ENCODE data around the gene FAM171A1. TPM values are rescaled to one million over a fixed set of nuclear protein-coding genes. Genes with fewer than 3 reads are reported as not detected.

Gene FAM171A1
- total and polyA plus RNA-seq, 2 of the 13 experiments (the other 11 are each of a cell fraction or from before 2014, with no cell fraction given): 21.5 to 34.7 TPM

- TF ChIP-seq RERE (CRISPR knock-in tag; IDR thresholded peaks at IDR 0.05; ENCODE audit: low read depth): no peak
- no peak for TF ChIP-seq RORA (CRISPR knock-in tag; IDR thresholded peaks at IDR 0.05)
- no peak for TF ChIP-seq KLF16 (CRISPR knock-in tag; IDR thresholded peaks at IDR 0.05)
- TF ChIP-seq PHB2 (IDR thresholded peaks at IDR 0.05; ENCODE audit: partially characterized antibody): no peak
Observed at GRCh38 chr10:15300145-15300544, 70.9 kb downstream of the FAM171A1 start (continued).

GRCh38 chr10:15296701-15297100 is 74.4 kb downstream of the FAM171A1 start:
- WGBS (ENCODE audit: low lambda C conversion rate): 83% methylated on average over 6 of the region's 6 CpGs
- Histone ChIP-seq H3K27ac (ENCODE audit: extremely low read length, insufficient read depth, low read length) (no peak overlapping the region), H2AFZ (ENCODE audit: low read length) (no peak overlapping the region), H3K36me3 (replicated peaks in 1 of 2; ENCODE audit: control insufficient read depth in 1 of 2, insufficient read depth in 2 of 2, low read length in 2 of 2) (no peaks in the 10 kb centered on the region), H4K20me1 (ENCODE audit: insufficient read depth, low read length) (peaks cover 5% of the 10 kb centered on the region; the same call in 1 of the 2 replicates), H3K9ac (ENCODE audit: insufficient read depth, low read depth, low read length) (no peak overlapping the region), H3K27me3 (ENCODE audit: control insufficient read depth in 1 of 2, insufficient read depth in 2 of 2, low read length in 2 of 2) (no peaks in the 10 kb centered on the region), H3K9me3 (ENCODE audit: low read length) (no peaks in the 10 kb centered on the region), H3K79me2 (ENCODE audit: insufficient read depth, low read length) (peaks cover 13% of the 10 kb centered on the region), H3K4me2 (ENCODE audit: low read depth, low read length) (no peak overlapping the region), H3K4me1 (ENCODE audit: insufficient read depth, low read length) (peaks cover 10% of the 10 kb centered on the region), H3K4me3 (replicated peaks in 1 of 3; ENCODE audit: insufficient read depth in 1 of 3, low read depth in 2 of 3, low read length in 3 of 3) (no peak overlapping the region)
- in situ Hi-C loops (cut with HindIII; ENCODE audit: extremely low pct_ligation_motif_present, low pct_unique_long_range_greater_than_20kb) (no loop called here), intact Hi-C loops (cut with micrococcal nuclease; ENCODE audit: unreplicated experiment) (no loop called here)
- BruUV-seq (replicated peaks): no TSS peak
- ChIA-PET CTCF (ENCODE audit: low intra/inter-chr PET ratio, low total read pairs) (no interaction called here), POLR2A (no interaction called here)
- FAIRE-seq (no peak), DNase-seq (ENCODE audit: low spot score) (no peak), ATAC-seq (no peak)
- TF ChIP-seq NFE2L2 (IDR thresholded peaks at IDR 0.05; ENCODE audit: low read length): no peak
- no peak for TF ChIP-seq TFDP1 (CRISPR knock-in tag; IDR thresholded peaks at IDR 0.05; ENCODE audit: borderline replicate concordance)
- no peak for TF ChIP-seq ZNF138 (CRISPR knock-in tag; IDR thresholded peaks at IDR 0.05; ENCODE audit: low read depth)
- no peak for TF ChIP-seq MNT (IDR thresholded peaks at IDR 0.05)
- no peak for TF ChIP-seq ZNF180 (CRISPR knock-in tag; IDR thresholded peaks at IDR 0.05; ENCODE audit: borderline replicate concordance, low read depth)
- TF ChIP-seq HBP1 (CRISPR knock-in tag; IDR thresholded peaks at IDR 0.05; ENCODE audit: low read depth): no peak
- no peak for TF ChIP-seq YEATS4 (CRISPR knock-in tag; IDR thresholded peaks at IDR 0.05; ENCODE audit: borderline replicate concordance)
- TF ChIP-seq ZNF317 (CRISPR knock-in tag; IDR thresholded peaks at IDR 0.05): no peak
- no peak for TF ChIP-seq ZBTB21 (CRISPR knock-in tag; IDR thresholded peaks at IDR 0.05)
- TF ChIP-seq ZBTB38 (CRISPR knock-in tag; IDR thresholded peaks at IDR 0.05): no peak
- no peak for TF ChIP-seq MYC (CRISPR knock-in tag; IDR thresholded peaks at IDR 0.05; ENCODE audit: borderline replicate concordance)
